Stimulated activated naive CD8-positive, alpha-beta T cell treated with anti-CD3 and anti-CD28 coated beads, Interleukin-15, Interleukin-2, amounts not matched to agents 100 ng/mL and 50 ng/mL, for 24 hours (primary cell): ENCODE data around the gene UGT1A9.
"Not testable (repeated sequence)": the region's sequence is repeated elsewhere in the genome, so short reads cannot be mapped to it uniquely, and the experiment has no call there.

Experiments used
- H3K27ac Mint-ChIP-seq: one replicate; pipeline ENCODE4 v1.8.0; 2021; ENCODE audit warnings: mild to moderate bottlenecking, mixed read lengths
- H3K27me3 Mint-ChIP-seq: one replicate; pipeline ENCODE4 v1.8.0; 2021; ENCODE audit warnings: mixed read lengths
- H3K36me3 Mint-ChIP-seq: one replicate; pipeline ENCODE4 v1.8.0; 2021; ENCODE audit warnings: low read depth, mixed read lengths
- H3K4me1 Mint-ChIP-seq: one replicate; pipeline ENCODE4 v1.8.0; 2021; ENCODE audit warnings: low read depth, mixed read lengths
- H3K4me3 Mint-ChIP-seq: one replicate; pipeline ENCODE4 v1.8.0; 2021; ENCODE audit warnings: mild to moderate bottlenecking, mixed read lengths
- H3K9me3 Mint-ChIP-seq: one replicate; pipeline ENCODE4 v1.8.0; 2021; ENCODE audit warnings: mixed read lengths

UGT1A9 gene

GRCh38 chr2:233691443-233692433, 20.0 kb downstream of the UGT1A9 start:
- Mint-ChIP-seq H3K27me3 (peaks cover 5% of the 10 kb centered on the region), H3K9me3 (no peaks in the 10 kb centered on the region), H3K27ac (no peak overlapping the region), H3K36me3 (no peaks in the 10 kb centered on the region), H3K4me1 (no peaks in the 10 kb centered on the region), H3K4me3 (no peak overlapping the region)

- H3K9me3 Mint-ChIP-seq = no peaks in the 10 kb centered on the region
- H3K27me3 Mint-ChIP-seq = peaks cover 4% of the 10 kb centered on the region
- H3K27ac Mint-ChIP-seq = no peak within 1 kb of the TSS
- no peak within 1 kb of the TSS for H3K4me3 Mint-ChIP-seq
- no peaks in the 10 kb centered on the region for H3K4me1 Mint-ChIP-seq
- H3K36me3 Mint-ChIP-seq = no peaks in the 10 kb centered on the region
Measured at GRCh38 chr2:233692648-233693047, 20.9 kb downstream of the UGT1A9 start, which contains the start of gene UGT1A6. Gene UGT1A6, plus strand, starts transcription at chr2:233692890. Its CDS starts 115 bp downstream, at chr2:233693005.

- Mint-ChIP-seq H3K4me3 (no peak overlapping the region), H3K27ac (no peak overlapping the region), H3K9me3 (no peaks in the 10 kb centered on the region), H3K36me3 (no peaks in the 10 kb centered on the region), H3K27me3 (peaks cover 4% of the 10 kb centered on the region), H3K4me1 (no peaks in the 10 kb centered on the region)
Measured at GRCh38 chr2:233693963-233694362, 22.3 kb downstream of the UGT1A9 start.

- H3K27me3 Mint-ChIP-seq = no peaks in the 10 kb centered on the region
- no peak overlapping the region for H3K4me3 Mint-ChIP-seq
- H3K9me3 Mint-ChIP-seq = no peaks in the 10 kb centered on the region
- no peaks in the 10 kb centered on the region for H3K36me3 Mint-ChIP-seq
- no peak overlapping the region for H3K27ac Mint-ChIP-seq
- H3K4me1 Mint-ChIP-seq = no peaks in the 10 kb centered on the region
Measured at GRCh38 chr2:233698740-233699139, 27.0 kb downstream of the UGT1A9 start.

GRCh38 chr2:233699424-233700027, 27.8 kb downstream of the UGT1A9 start:
- no peak overlapping the region for H3K4me3 Mint-ChIP-seq
- no peaks in the 10 kb centered on the region for H3K9me3 Mint-ChIP-seq
- no peaks in the 10 kb centered on the region for H3K4me1 Mint-ChIP-seq
- H3K27ac Mint-ChIP-seq = no peak overlapping the region
- H3K27me3 Mint-ChIP-seq = no peaks in the 10 kb centered on the region
- no peaks in the 10 kb centered on the region for H3K36me3 Mint-ChIP-seq

- Mint-ChIP-seq H3K4me1 (no peaks in the 10 kb centered on the region), H3K27ac (no peak overlapping the region), H3K4me3 (no peak overlapping the region), H3K27me3 (no peaks in the 10 kb centered on the region), H3K9me3 (no peaks in the 10 kb centered on the region), H3K36me3 (no peaks in the 10 kb centered on the region)
Measured at GRCh38 chr2:233700028-233700635, 28.4 kb downstream of the UGT1A9 start.

GRCh38 chr2:233700842-233701241, 29.1 kb downstream of the UGT1A9 start:
- H3K4me1 Mint-ChIP-seq, H3K36me3 Mint-ChIP-seq, H3K9me3 Mint-ChIP-seq, H3K27ac Mint-ChIP-seq, H3K4me3 Mint-ChIP-seq, H3K27me3 Mint-ChIP-seq: not testable (repeated sequence)

GRCh38 chr2:233702238-233702637, 30.5 kb downstream of the UGT1A9 start:
- no peaks in the 10 kb centered on the region for H3K9me3 Mint-ChIP-seq
- no peaks in the 10 kb centered on the region for H3K27me3 Mint-ChIP-seq
- H3K36me3 Mint-ChIP-seq = no peaks in the 10 kb centered on the region
- H3K4me3 Mint-ChIP-seq = no peak overlapping the region
- no peak overlapping the region for H3K27ac Mint-ChIP-seq
- H3K4me1 Mint-ChIP-seq = no peaks in the 10 kb centered on the region

GRCh38 chr2:233705911-233706506, 34.3 kb downstream of the UGT1A9 start:
- H3K27ac Mint-ChIP-seq = no peak overlapping the region

GRCh38 chr2:233706720-233707119, 35.0 kb downstream of the UGT1A9 start:
- Mint-ChIP-seq H3K27me3 (peaks cover 5% of the 10 kb centered on the region), H3K4me3 (no peak overlapping the region), H3K9me3 (no peaks in the 10 kb centered on the region), H3K4me1 (no peaks in the 10 kb centered on the region), H3K27ac (no peak overlapping the region), H3K36me3 (no peaks in the 10 kb centered on the region)

More at GRCh38 chr2:233705911-233706506, 34.3 kb downstream of the UGT1A9 start:
- H3K4me3 Mint-ChIP-seq = no peak overlapping the region
- no peaks in the 10 kb centered on the region for H3K36me3 Mint-ChIP-seq
- H3K4me1 Mint-ChIP-seq = no peaks in the 10 kb centered on the region
- peaks cover 5% of the 10 kb centered on the region for H3K27me3 Mint-ChIP-seq
- no peaks in the 10 kb centered on the region for H3K9me3 Mint-ChIP-seq

- Mint-ChIP-seq H3K27me3 (peaks cover 12% of the 10 kb centered on the region), H3K4me3 (no peak overlapping the region), H3K9me3 (no peaks in the 10 kb centered on the region), H3K27ac (no peak overlapping the region), H3K4me1 (no peaks in the 10 kb centered on the region), H3K36me3 (no peaks in the 10 kb centered on the region)
Measured at GRCh38 chr2:233707940-233708644, 36.4 kb downstream of the UGT1A9 start.

GRCh38 chr2:233708942-233709341, 37.2 kb downstream of the UGT1A9 start:
- Mint-ChIP-seq H3K27ac (no peak overlapping the region), H3K27me3 (peaks cover 14% of the 10 kb centered on the region), H3K36me3 (no peaks in the 10 kb centered on the region), H3K4me3 (no peak overlapping the region), H3K9me3 (no peaks in the 10 kb centered on the region), H3K4me1 (no peaks in the 10 kb centered on the region)

- Mint-ChIP-seq H3K36me3 (no peaks in the 10 kb centered on the region), H3K27me3 (peaks cover 28% of the 10 kb centered on the region), H3K4me3 (no peak overlapping the region), H3K4me1 (no peaks in the 10 kb centered on the region), H3K9me3 (no peaks in the 10 kb centered on the region), H3K27ac (no peak overlapping the region)
Measured at GRCh38 chr2:233711312-233712008, 39.8 kb downstream of the UGT1A9 start.
